ENCODE results near the gene CSRNP2.
"Not testable (repeated sequence)": the region's sequence is repeated elsewhere in the genome, so short reads cannot be mapped to it uniquely, and the experiment has no call there.

The CSRNP2 gene, protein sequence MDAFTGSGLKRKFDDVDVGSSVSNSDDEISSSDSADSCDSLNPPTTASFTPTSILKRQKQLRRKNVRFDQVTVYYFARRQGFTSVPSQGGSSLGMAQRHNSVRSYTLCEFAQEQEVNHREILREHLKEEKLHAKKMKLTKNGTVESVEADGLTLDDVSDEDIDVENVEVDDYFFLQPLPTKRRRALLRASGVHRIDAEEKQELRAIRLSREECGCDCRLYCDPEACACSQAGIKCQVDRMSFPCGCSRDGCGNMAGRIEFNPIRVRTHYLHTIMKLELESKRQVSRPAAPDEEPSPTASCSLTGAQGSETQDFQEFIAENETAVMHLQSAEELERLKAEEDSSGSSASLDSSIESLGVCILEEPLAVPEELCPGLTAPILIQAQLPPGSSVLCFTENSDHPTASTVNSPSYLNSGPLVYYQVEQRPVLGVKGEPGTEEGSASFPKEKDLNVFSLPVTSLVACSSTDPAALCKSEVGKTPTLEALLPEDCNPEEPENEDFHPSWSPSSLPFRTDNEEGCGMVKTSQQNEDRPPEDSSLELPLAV

DNA sequence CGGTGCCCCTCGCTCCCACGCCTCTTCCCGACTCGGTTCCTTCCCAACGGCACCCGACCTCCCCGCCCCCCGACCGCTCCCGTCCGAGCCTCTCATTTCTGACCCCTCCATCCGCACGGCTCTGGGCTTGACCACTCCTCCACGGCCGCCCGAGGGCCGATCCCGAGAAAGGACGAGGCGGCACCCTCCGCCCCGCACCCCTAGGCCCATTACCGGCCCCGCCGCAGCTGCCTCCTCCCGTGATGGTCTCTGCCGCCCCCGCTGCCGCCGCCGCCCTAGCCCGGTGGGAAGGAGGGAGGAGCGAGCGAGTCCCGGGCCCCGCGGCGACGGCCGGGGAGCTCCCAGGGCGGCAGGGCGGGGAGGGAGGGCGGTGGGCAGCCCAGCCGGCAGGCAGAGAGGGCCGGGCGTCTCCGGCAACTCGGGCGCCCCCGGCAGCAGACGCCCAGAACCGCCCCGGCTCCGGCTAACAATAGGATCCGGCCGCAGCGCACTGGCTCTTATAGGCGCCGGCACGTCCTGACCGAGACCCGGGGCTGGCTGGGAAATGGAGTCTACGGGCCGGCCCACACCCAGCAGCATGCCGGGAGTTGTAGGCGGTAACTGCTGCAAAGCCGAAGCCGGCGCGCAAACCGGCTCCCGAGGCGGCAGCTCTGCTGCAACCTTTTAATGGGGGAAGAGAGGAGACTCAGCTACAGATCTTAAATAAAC lies at the start of gene CSRNP2:
TSS of gene CSRNP2 (minus strand) at position 471 of the 708 bp plus-strand sequence. CDS start 7,035 bp downstream, outside the sequence.
- peak; percentile 84 for DNase-seq

DNA sequence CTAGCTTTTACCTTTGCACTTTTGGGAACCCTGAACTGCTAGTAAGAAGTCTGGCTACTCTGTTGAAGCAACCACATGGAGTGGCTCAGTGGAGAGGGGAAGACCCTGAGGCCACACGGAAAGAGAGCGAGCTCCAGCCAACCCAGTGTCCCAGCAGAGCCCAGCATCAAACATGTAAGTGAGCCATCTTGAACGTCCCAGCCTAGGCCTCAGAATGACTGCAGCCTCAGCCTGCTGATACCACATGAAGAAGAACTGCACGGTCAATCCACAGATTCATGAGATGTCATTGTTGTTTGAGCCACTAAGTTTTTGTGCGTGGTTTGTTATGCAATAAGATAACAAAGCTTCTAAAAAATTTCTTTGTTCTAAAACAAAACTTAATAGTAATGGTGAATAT lies 49.3 kb upstream of the CSRNP2 start:
- no peak for DNase-seq

DNA sequence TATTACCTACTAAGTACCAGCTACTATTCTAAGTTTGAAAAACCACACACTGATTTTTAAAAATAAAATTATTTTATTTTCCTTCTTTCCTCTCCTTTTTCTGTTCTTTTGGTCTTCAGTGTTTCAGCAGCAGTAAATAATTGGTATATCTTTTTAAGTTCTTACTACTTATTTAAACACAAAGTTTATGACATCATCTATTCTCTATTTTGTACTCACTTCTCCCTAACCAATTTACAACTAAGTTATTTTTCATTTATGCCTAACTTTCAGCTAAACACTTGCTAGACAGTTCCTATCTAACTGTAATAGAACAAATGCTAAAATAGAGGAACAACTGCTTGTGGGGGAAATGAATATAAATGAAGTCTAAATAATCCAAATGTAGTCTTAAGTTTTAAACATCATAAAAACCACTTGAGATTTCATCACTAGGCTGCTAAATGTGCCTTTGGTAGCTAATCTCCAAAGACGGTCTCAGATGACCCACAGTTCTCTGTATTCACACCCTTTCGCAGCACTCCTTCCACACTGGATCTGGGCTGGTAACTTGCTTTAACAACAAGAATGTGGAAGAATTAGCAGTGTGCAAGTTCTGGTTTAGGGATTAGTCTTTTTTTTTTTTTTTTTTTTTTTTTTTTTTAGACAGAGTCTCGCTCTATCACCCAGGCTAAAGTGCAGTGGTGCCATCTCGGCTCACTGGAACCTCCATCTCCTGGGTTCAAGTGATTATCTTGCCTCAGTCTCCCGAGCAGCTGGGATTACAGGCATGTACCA lies 48.5 kb upstream of the CSRNP2 start:
- DNase-seq = no peak

DNA sequence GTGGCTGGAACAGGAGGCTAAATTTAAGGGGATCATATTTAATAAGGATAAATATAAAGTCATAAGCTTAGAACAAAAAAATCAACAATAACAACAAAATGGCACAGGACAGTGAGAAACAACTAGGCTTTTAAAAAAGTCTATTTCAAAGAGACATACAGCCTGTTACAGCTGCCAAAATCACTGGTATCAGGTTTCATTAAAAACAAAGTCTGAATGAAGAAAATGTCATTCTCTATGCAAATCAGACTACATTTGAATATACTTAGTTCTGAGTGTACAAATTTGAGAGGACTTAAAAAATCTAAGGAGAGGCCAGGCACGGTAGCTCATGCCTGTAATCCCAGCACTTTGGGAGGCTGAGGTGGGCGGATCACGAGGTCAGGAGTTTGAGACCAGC lies 45.5 kb upstream of the CSRNP2 start:
- no peak for DNase-seq

DNA sequence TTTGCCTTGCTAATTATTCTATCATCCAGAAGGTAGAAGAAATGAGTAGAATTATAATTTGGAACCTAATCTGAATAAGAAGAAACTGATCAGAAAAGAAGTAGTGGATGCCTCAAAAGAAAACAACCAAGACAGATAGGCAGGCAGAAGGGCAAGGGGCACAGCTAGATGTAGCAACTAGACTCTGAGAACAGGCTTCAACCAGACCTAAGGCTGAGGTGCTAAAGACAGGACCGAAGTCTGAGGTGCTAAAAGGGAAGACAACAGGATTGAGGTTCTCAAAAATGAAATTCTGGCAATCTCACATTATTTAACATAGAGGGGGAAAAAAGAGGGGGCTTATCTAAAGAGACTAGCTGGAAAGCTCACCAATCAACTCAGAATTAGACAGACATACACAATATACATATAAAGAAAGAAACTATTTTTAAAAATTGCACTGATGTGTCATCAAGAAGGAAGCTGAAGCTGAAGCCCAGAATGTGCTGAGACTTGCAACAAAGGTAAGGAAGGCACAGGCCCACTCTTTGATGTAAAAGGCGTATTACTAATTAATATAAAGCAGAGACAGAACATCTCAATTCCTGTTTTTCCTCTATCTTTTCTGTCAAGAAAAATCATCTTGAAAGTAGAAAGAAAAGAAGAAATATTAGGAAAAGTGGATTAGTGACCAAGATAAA lies 43.8 kb upstream of the CSRNP2 start:
- DNase-seq = no peak

DNA sequence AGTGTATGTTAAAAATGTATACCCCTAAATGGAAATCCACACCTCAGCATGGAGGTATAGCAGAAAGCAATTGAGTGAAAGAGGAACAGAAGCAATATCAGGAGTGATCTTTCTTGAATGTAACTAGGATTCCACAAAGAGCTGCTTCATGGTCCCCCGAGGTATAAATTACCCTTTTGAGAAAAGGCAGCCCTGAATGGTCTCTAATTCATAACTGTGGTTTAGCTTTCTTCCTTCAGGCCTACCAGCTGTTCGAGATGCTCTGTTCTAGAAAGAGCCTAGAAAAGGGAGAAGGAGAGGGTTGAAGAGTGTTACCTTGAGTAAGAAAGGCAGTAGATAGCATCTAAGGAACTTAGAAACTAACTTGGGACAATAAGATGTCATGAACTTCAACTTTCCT lies 42.9 kb upstream of the CSRNP2 start:
- DNase-seq = no peak

DNA sequence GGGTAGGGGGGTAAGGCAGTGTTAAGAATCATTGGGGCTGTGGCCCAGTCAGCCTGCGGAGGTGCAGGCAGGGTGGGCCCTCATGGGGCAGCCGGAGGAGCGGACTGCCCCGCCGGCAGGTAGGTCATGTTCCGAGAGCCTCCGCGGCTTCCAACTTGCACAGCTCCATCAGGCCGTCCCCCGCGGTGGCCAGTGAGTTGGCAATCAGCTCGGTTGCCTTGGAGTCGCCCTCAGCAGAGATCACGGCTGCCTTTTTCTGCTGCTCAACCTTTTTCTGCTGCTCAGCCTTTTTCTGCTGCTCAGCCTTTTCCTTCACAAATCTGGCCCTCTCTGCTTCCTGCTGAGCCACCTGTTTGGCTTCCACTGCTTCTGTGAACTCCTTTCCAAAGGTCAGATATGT lies 41.1 kb upstream of the CSRNP2 start:
- DNase-seq = no peak

DNA sequence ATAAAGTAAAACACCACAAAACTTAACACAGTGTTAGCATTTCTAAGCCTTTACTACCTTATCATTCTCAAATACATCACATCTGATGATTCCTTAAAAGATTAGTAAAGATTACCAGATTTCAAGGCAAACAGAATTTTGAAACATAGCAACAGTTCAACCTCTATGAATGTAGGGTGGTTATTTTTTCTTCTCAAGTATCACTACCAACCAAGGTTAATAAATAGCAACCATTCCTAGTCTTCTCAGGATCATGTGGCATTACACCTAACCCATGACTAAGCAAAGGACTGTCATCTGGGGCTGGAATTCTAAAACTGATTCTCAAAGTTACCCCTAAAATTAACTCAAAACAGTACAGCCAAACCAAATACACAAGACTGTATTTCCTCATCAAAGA lies 39.4 kb upstream of the CSRNP2 start:
- DNase-seq = no peak

DNA sequence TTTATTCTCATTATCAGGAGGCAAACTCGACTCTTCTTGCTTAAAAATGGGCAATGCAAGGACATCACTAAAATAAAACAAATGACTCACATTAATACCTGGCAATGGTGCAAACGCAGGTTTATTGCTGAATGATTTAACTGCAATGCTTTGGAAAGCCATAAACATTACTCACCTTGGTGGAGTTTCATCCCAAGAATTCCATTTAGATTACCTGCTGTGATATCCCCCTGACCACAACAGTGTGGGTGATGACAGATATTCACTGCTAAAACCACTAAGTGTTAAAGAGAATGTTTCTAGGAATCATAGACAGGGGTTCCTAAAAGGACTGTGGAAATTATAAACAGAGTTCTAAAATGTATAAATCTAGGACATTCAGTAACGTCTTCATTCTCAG lies 35.3 kb upstream of the CSRNP2 start:
- DNase-seq = no peak

DNA sequence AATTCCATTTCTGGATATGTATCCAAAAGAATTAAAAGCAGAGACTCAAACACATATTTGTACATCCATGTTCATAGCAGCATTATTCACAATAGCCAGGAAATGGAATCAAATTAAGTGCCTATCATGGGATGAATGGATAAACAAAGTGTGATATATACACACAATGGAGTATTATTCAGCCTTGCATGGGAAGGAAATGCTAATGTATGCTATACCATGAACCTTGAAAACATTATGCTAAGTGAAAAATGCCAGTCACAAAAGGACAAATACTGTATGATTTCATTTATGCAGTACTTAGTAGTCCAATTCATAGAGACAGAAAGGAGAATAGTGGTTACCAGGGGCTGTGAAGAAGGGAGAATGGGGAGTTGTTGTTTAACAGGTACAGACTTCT lies 32.1 kb upstream of the CSRNP2 start:
- DNase-seq = no peak

DNA sequence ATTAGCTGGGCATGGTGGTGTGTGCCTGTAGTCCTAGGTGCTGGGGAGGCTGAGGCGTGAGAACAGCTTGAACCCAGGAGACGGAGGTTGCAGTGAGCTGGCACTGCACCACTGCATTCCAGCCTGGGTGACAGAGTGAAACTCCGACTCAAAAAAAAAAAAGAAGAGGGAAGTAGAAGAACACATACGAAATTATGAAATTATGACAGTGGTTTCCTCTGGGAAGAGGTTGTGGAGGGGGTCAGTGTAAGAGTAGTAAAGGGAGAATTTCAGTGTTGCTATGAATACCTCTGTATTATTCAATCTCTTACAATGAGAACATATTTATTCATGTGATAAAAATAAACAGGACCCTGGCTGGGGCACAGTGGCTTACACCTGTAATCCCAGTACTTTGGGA lies 24.7 kb upstream of the CSRNP2 start:
- DNase-seq = no peak

DNA sequence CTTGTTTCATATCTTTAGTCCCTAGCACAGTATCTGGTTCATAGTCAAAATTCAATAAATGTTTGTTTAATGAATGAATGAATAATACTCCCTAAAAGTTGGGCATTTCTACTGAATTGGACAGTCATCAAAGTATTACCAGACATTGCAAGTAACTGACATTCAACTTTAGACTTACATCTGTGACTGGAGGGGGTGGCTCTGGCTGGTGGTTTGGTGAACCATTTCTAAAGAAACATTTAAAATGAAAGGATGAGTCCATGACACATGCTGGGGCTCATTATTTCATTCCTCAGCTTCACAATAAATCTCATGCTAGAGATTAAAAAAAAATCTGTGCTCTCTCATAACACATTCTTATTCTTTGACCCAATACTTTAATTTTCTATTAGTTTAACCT lies 20.6 kb upstream of the CSRNP2 start:
- DNase-seq = no peak

DNA sequence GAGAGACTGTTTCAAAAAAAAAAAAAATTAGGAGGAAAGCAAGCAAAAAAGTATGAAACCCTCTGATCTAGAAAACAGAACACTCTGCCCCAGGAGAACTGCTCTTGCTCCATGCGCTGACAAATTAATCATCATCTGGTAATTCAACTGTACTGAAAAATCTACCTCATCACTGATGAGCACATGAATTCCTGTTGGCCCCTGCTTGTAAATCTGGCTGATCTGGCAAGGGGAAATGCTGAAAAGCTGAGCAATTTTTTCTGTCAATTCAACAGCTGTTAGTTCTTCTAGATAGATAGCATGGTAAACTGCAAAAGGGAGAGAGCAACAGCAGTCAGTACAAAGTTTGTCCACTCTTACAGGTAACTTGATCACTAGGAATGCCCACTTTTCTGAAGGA lies 15.2 kb upstream of the CSRNP2 start:
- no peak for DNase-seq

DNA sequence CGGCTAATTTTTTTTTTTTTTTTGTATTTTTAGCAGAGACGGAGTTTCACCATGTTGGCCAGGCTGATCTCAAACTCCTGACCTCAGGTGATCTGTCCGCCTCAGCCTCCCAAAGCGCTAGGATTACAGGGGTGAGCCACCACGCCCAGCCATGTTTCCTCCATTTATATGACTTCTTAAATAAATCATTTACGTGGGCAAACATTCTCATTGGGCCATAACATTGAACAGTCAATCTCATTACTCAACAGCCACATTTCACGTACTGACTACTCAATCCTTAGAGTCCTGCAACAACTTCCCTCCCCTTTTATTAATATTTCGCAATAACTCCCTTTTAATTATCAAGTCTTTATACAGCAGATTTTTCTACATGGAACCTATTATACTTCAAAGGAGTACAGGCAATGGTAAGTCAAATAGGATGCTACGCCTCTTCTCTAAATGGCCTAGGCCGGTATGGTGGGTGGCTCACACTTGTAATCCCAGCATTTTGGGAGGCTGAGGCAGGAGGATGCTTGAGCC lies 7.4 kb upstream of the CSRNP2 start:
- DNase-seq = no peak

DNA sequence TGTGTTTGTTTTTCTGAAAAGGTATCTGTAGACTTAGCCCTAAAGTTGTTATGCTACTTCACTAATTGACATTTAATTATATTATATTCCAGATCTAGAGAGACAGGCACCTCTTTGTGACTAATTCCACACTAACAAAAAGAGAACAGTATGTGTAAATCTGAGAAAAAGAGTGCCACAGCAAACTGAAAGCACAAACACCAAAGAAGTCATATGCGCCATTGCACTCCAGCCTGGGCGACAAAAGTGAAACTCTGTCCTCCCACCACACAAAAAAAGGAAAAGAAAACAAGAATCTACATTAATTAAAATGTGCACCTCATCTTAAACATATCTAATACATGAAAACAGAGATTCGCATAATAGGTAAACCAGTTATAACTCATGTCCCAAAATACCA lies 4.4 kb upstream of the CSRNP2 start:
- no peak for DNase-seq

DNA sequence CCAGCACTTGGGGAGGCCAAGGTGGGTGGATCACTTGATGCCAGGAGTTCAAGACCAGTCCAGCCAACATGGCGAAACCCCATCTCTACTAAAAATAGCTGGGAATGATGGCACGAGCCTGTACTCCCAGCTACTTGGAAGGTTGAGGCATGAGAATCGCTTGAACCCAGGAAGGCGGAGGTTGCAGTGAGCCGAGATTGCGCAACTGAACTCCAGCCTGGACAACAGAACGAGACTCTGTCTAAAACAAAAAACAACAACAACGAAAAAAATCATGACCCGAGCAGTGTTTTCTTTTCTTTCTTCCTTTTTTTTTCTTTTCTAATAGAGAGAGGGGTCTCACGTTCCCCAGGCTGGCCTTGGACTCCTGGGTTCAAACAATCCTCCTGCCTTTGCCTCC lies 3.5 kb upstream of the CSRNP2 start:
- no peak for DNase-seq

DNA sequence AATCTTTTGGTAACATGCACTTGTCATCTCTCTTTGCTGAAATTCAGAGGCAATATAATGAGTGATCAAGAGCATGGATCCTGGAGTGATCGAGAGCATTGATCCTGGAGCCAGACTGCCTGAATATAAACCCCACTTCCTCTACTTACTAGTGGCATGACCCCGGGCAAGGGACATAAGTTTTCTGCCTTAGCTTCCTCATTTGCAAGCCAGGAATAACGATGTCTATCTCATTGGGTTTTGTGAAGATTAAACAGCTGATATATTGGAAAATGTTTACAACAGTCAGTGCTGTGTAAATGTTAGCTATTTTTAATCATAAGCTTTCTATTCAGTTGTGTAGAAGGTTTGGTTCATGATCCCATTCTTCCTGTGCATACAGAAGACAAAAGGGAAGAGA lies 2.4 kb upstream of the CSRNP2 start:
- DNase-seq = no peak

DNA sequence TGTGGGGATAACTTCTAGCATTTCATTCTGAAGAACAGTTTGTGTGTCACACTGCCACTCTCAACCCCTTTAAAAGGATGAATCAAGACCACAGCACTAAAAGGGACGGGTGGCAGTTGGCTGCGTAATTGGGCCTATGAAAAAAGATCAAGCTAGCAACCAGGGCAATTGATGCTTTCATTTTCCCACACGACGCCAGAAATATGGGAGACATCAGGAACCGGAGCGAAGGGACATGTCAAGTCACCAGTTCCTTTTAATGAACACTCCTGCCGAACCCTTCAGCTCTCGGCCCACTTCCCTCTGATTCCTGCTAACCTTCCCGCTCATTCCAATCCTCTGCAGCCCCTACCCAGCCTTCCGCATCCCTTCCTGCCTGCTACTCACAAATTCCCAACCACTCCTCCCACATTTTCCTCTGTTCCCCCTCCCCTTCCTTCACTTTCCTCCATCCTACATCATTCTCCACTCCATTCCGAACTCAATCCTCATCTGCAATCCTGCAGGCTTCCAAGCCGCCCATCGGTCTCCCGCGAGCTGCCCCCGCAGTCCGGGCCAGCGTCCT lies 753 bp downstream of the CSRNP2 start:
- DNase-seq = no peak

DNA sequence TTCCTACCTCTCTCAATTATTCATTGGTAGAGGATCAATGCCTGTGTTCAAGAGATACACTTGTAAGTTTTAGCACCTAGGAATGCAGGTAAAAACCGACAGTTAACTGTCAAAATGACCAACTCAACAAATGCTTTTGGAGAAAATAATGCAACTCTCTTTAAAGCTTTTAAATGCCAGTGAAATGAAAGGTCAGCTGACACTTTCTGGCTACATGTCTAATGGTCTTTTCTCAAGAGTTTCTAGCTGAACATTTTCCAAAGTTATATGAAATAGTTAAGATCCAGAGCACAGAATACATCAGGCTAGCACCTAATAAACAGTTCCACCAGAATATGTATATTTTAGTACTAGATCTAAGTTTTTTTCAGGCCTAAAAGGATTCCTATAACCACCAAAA lies 2.0 kb downstream of the CSRNP2 start:
- no peak for DNase-seq

DNA sequence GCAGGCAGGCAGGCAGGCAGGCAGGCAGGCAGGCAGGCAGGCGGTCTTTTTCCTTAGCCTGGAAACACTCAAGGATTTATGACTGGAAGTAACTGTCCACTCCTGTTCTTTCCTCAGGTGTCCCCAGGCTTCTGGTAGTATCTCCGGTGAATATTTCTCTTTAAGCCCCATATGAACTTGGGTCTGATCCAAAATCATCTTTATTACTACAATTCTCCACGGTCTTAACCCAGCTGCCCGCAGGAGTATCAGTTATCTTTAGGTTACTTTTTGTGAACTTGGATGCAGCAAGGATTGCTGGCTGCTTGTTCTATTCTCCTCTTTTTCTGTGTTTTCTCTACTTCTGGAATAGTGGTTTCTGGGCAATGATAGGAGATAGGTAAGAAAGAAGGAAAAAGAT lies 3.3 kb downstream of the CSRNP2 start:
- no peak for DNase-seq

DNA sequence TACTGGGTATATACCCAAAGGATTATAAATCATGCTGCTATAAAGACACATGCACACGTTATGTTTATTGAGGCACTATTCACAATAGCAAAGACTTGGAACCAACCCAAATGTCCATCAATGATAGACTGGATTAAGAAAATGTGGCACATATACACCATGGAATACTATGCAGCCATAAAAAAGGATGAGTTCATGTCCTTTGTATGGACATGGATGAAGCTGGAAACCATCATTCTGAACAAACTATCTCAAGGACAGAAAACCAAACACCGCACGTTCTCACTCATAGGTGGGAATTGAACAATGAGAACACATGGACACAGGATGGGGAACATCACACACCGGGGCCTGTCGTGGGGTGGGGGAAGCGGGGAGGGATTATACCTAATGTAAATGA lies 4.5 kb downstream of the CSRNP2 start:
- not testable (repeated sequence) for DNase-seq

DNA sequence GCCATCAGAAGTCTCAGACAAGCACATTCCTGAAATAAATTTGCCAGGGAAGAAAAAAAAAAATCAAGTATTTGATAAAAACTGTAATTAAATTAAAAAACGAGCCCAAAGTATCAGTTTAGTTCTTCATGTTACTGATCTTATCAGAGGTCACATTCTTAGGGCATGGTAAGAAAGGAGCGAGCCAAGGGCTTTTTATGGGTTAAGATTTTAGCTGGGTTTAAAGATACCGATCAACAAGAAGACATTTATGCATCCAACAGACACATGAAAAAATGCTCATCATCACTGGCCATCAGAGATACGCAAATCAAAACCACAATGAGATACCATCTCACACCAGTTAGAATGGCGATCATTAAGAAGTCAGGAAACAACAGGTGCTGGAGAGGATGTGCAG lies 5.0 kb downstream of the CSRNP2 start:
- DNase-seq = not testable (repeated sequence)

Measured in NCI-H2081 treated with DMSO at 0.1 percent for 48 hours (cell line).